Measurements from ENCODE around the gene MACO1.

- no peak for TF ChIP-seq POLR2AphosphoS5 (IDR thresholded peaks at IDR 0.05; ENCODE audit: low read depth, low read length)
- TF ChIP-seq TAF1 (IDR thresholded peaks at IDR 0.05; ENCODE audit: borderline replicate concordance, insufficient read depth, low read length): no peak
- TF ChIP-seq SIN3A (IDR thresholded peaks at IDR 0.05; ENCODE audit: borderline replicate concordance, insufficient read depth, low read length): no peak
- TF ChIP-seq FOXP2 (optimal IDR thresholded peaks at IDR 0.05; ENCODE audit: borderline replicate concordance, extremely low read depth, extremely low read length, insufficient read depth): no peak
- no peak for TF ChIP-seq REST (IDR thresholded peaks at IDR 0.05; ENCODE audit: insufficient read depth in 1 of 2, low read depth in 2 of 2, low read length in 2 of 2)
Observed at GRCh38 chr1:25538191-25538767, 107.6 kb downstream of the MACO1 start.

Measured in PFSK-1 (cell line).